Testis (tissue), 2 donors: ENCODE results near the gene GPR34.

Source experiments
- CTCF ChIP-seq, 3 experiments: fragments of 450-650 bp in 2 of 3; fragments of 200-600 bp in 1 of 3; sonication (generic) in 1 of 3; IDR thresholded peaks; one replicate each; pipeline ENCODE4 v1.5.1; 2016 to 2019; ENCODE audit warnings: antibody characterized with exemption in 3 of 3, mild to moderate bottlenecking in 2 of 3, moderate library complexity in 1 of 3
- POLR2A ChIP-seq: fragments of 450-650 bp; IDR thresholded peaks from one replicate; pipeline ENCODE4 v1.6.1; 2017; ENCODE audit warnings: antibody characterized with exemption, mild to moderate bottlenecking, moderate library complexity

GRCh38 chrX:41693024-41693423, 4.3 kb downstream of the GPR34 start:
- TF ChIP-seq CTCF (IDR thresholded peaks at IDR 0.05) = no peak
- TF ChIP-seq POLR2A = no peak
